ENCODE measurements around the gene FYN.

Gene FYN

GRCh38 chr6:111657146-111657545, 216.1 kb downstream of the FYN start:
- no peak for DNase-seq
- Histone ChIP-seq H3K27ac (no peak overlapping the region), H3K4me3 (ENCODE audit: low read depth, low read length) (no peak overlapping the region), H3K36me3 (peaks cover 3% of the 10 kb centered on the region; the same call in 1 of the 2 replicates), H3K9me3 (ENCODE audit: severe bottlenecking) (no peaks in the 10 kb centered on the region), H3K27me3 (ENCODE audit: insufficient read depth, low read depth, severe bottlenecking) (no peaks in the 10 kb centered on the region)
- TF ChIP-seq CTCF (IDR thresholded peaks at IDR 0.05; ENCODE audit: low read depth, low read length), result no peak

- no peak for TF ChIP-seq CTCF (IDR thresholded peaks at IDR 0.05; ENCODE audit: low read depth, low read length)
- H3K36me3 ChIP-seq, result no peaks in the 10 kb centered on the region
- DNase-seq, result no peak
- H3K27me3 ChIP-seq (ENCODE audit: insufficient read depth, low read depth, severe bottlenecking), result no peaks in the 10 kb centered on the region
- H3K27ac ChIP-seq, result no peak overlapping the region
- H3K9me3 ChIP-seq (ENCODE audit: severe bottlenecking), result no peaks in the 10 kb centered on the region
- no peak overlapping the region for H3K4me3 ChIP-seq (ENCODE audit: low read depth, low read length)
These were observed 219.3 kb downstream of the FYN start for GRCh38 chr6:111653979-111654378.

- Histone ChIP-seq H3K4me3 (ENCODE audit: low read depth, low read length) (no peak overlapping the region), H3K27ac (no peak overlapping the region), H3K27me3 (ENCODE audit: insufficient read depth, low read depth, severe bottlenecking) (no peaks in the 10 kb centered on the region), H3K9me3 (ENCODE audit: severe bottlenecking) (no peaks in the 10 kb centered on the region), H3K36me3 (no peaks in the 10 kb centered on the region)
- no peak for DNase-seq
- TF ChIP-seq CTCF (IDR thresholded peaks at IDR 0.05; ENCODE audit: low read depth, low read length), result no peak
These were observed 219.8 kb downstream of the FYN start for GRCh38 chr6:111653434-111653833.

- H3K9me3 ChIP-seq (ENCODE audit: severe bottlenecking), result no peaks in the 10 kb centered on the region
- H3K4me3 ChIP-seq (ENCODE audit: low read depth, low read length), result no peak overlapping the region
- H3K36me3 ChIP-seq, result no peaks in the 10 kb centered on the region
- H3K27me3 ChIP-seq (ENCODE audit: insufficient read depth, low read depth, severe bottlenecking), result no peaks in the 10 kb centered on the region
- TF ChIP-seq CTCF (IDR thresholded peaks at IDR 0.05; ENCODE audit: low read depth, low read length), result no peak
- no peak for DNase-seq
- H3K27ac ChIP-seq, result no peak overlapping the region
These were observed 221.1 kb downstream of the FYN start for GRCh38 chr6:111652156-111652555.

GRCh38 chr6:111651185-111652034, 221.8 kb downstream of the FYN start:
- no peak for TF ChIP-seq CTCF (IDR thresholded peaks at IDR 0.05; ENCODE audit: low read depth, low read length)

GRCh38 chr6:111650049-111650448, 223.2 kb downstream of the FYN start:
- no peaks in the 10 kb centered on the region for H3K9me3 ChIP-seq (ENCODE audit: severe bottlenecking)
- no peaks in the 10 kb centered on the region for H3K36me3 ChIP-seq
- DNase-seq, result no peak
- no peak overlapping the region for H3K4me3 ChIP-seq (ENCODE audit: low read depth, low read length)
- TF ChIP-seq CTCF (IDR thresholded peaks at IDR 0.05; ENCODE audit: low read depth, low read length), result no peak
- H3K27me3 ChIP-seq (ENCODE audit: insufficient read depth, low read depth, severe bottlenecking), result no peaks in the 10 kb centered on the region
- H3K27ac ChIP-seq, result no peak overlapping the region

More at GRCh38 chr6:111651185-111652034, 221.8 kb downstream of the FYN start:
- H3K27ac ChIP-seq, result no peak overlapping the region
- no peak for DNase-seq
- H3K9me3 ChIP-seq (ENCODE audit: severe bottlenecking), result no peaks in the 10 kb centered on the region
- no peaks in the 10 kb centered on the region for H3K36me3 ChIP-seq
- no peak overlapping the region for H3K4me3 ChIP-seq (ENCODE audit: low read depth, low read length)
- no peaks in the 10 kb centered on the region for H3K27me3 ChIP-seq (ENCODE audit: insufficient read depth, low read depth, severe bottlenecking)
